Ovary (tissue), 9 donors: Measurements from ENCODE around the gene MCCD1. TPM values are rescaled to one million over a fixed set of nuclear protein-coding genes. Genes with fewer than 3 reads are reported as not detected.

Experiments
- DNase-seq, 5 donors: peaks; one replicate each; pipeline ENCODE4 v3.0.0-alpha.2; 2019 to 2020
- H3K27ac ChIP-seq, 2 donors: fragments of 200-600 bp; one replicate each; pipeline versions ENCODE4 v1.5.1 to v1.8.0; 2019 to 2022
- H3K27me3 ChIP-seq: fragments of 200-600 bp; one replicate; pipeline ENCODE4 v1.8.0; 2022
- H3K36me3 ChIP-seq: fragments of 200-600 bp; sonication (generic); one replicate; pipeline ENCODE4 v1.5.1; 2019
- H3K4me1 ChIP-seq: one replicate; pipeline ENCODE4 v1.8.1; 2013; ENCODE audit warnings: mild to moderate bottlenecking, moderate library complexity; ENCODE audit not compliant: insufficient read depth
- H3K4me3 ChIP-seq: fragments of 200-600 bp; sonication (generic); one replicate; pipeline ENCODE4 v1.5.1; 2017
- H3K9me3 ChIP-seq, 2 donors: fragments of 200-600 bp in 1 of 2; sonication (generic) in 1 of 2; one replicate each; pipeline versions ENCODE4 v1.5.1 to v1.8.1; 2013 to 2019; ENCODE audit warnings: mild to moderate bottlenecking in 1 of 2, moderate library complexity in 1 of 2
- CTCF ChIP-seq, 3 donors: fragments of 450-650 bp in 2 of 3; fragments of 200-600 bp in 1 of 3; IDR thresholded peaks; one replicate each; pipeline versions ENCODE4 v1.5.1 to v1.8.0; 2016 to 2022; ENCODE audit warnings: antibody characterized with exemption in 3 of 3, mild to moderate bottlenecking in 1 of 3
- EP300 ChIP-seq: sonication (generic); formaldehyde crosslinking; IDR thresholded peaks from one replicate; pipeline ENCODE4 v1.6.1; 2017; ENCODE audit warnings: antibody characterized with exemption
- POLR2A ChIP-seq: fragments of 450-650 bp; IDR thresholded peaks from one replicate; pipeline ENCODE4 v1.6.1; 2017; ENCODE audit warnings: antibody characterized with exemption, mild to moderate bottlenecking, moderate library complexity
- WGBS, 3 donors: extraction: QIAGEN DNeasy Blood & Tissue Kit in 1 of 3; methylation state at CpG; one replicate each; pipeline versions ENCODE4 v1.1.5 to v1.1.7; 2013 to 2017; 5-methylcytosine and 5-hydroxymethylcytosine counted together
- intact Hi-C, 4 donors: fragments of 100-400 bp; cut with DNase I; formaldehyde crosslinking; loops; one replicate each; pipeline versions ENCODE4 v1.11.0 to v1.15.1; 2022 to 2023
- polyA plus RNA-seq, 2 donors: library from polyadenylated mRNA; stranded (reverse); fragments of 200-250 nt in 1 of 2; fragments of 350-450 nt in 1 of 2; fragmentation: Illumina TruSeq in 1 of 2; extraction: RNeasy Lipid Tissue Mini Kit (QIAGEN cat#74804) in 1 of 2; gene quantifications; one replicate each; pipeline ENCODE4 v1.2.3, GENCODE V29; 2013 to 2014
- total RNA-seq, 7 donors: library from RNA; depleted of rRNA in 2 of 7; stranded (reverse); fragments of >200 nt in 2 of 7; fragmentation: NEBNext Ultra II Directional in 3 of 7; extraction: Animal tissue kit (Norgen Biotek cat#: 25700) in 3 of 7; gene quantifications; one replicate each; pipeline versions ENCODE4 v1.1.0 to v1.2.4, GENCODE V29; 2016 to 2023
- donor health status: DM: no; HTN: no; CAD: no; lungs with moderate emphysema.
- donor health status: DM: no; HTN: no; CAD: no.
- donor health status: Bipolar disorder and iron deficiency.
- donor health status: DM: yes; HTN: yes; CAD: no.
- donor health status: DM: no; HTN: no; CAD: no.
- donor health status: DM: yes; HTN: yes; CAD: no.

MCCD1 gene
- total and polyA plus RNA-seq, 9 donors, result not detected

GRCh38 chr6:31559606-31559957 is 30.8 kb downstream of the MCCD1 start:
- H3K4me1 ChIP-seq, result no peaks in the 10 kb centered on the region
- no peak overlapping the region for H3K4me3 ChIP-seq
- no peaks in the 10 kb centered on the region for H3K36me3 ChIP-seq
- no peak overlapping the region for H3K27ac ChIP-seq
- intact Hi-C loops, result no loop called here
- WGBS, 3 donors, result 57 to 81% (median 75%) methylated on average over 4 of the region's 4 CpGs
- TF ChIP-seq EP300 (no peak), CTCF (IDR thresholded peaks at IDR 0.05) (no peak), POLR2A (no peak)
- no peaks in the 10 kb centered on the region for H3K9me3 ChIP-seq
- H3K27me3 ChIP-seq, result no peaks in the 10 kb centered on the region
- DNase-seq, result no peak

GRCh38 chr6:31559958-31560696 is 31.4 kb downstream of the MCCD1 start:
- H3K27me3 ChIP-seq, result no peaks in the 10 kb centered on the region
- TF ChIP-seq CTCF (IDR thresholded peaks at IDR 0.05) (no peak), POLR2A (no peak), EP300 (no peak)
- no peaks in the 10 kb centered on the region for H3K36me3 ChIP-seq
- WGBS, 3 donors, result 62 to 70% (median 63%) methylated on average over 7 of the region's 7 CpGs
- no peaks in the 10 kb centered on the region for H3K9me3 ChIP-seq
- DNase-seq, result peak in 2 of 5 donors; percentile 53 to 58
- H3K27ac ChIP-seq, result no peak overlapping the region
- H3K4me3 ChIP-seq, result no peak overlapping the region
- no peaks in the 10 kb centered on the region for H3K4me1 ChIP-seq
- intact Hi-C loops, result no loop called here

GRCh38 chr6:31560697-31561058 is 31.9 kb downstream of the MCCD1 start:
- intact Hi-C loops, result no loop called here
- TF ChIP-seq POLR2A (no peak), CTCF (IDR thresholded peaks at IDR 0.05) (no peak), EP300 (no peak)
- Histone ChIP-seq H3K4me1 (no peaks in the 10 kb centered on the region), H3K27me3 (no peaks in the 10 kb centered on the region), H3K27ac (no peak overlapping the region), H3K4me3 (no peak overlapping the region), H3K36me3 (no peaks in the 10 kb centered on the region), H3K9me3 (no peaks in the 10 kb centered on the region)
- DNase-seq, result no peak

GRCh38 chr6:31567531-31568370 is 39.0 kb downstream of the MCCD1 start:
- Histone ChIP-seq H3K4me1 (no peaks in the 10 kb centered on the region), H3K36me3 (no peaks in the 10 kb centered on the region), H3K27me3 (no peaks in the 10 kb centered on the region), H3K27ac (no peak overlapping the region), H3K4me3 (no peak overlapping the region), H3K9me3 (no peaks in the 10 kb centered on the region)
- TF ChIP-seq POLR2A (no peak), CTCF (IDR thresholded peaks at IDR 0.05) (no peak), EP300 (no peak)
- WGBS, 3 donors, result 25 to 43% (median 27%) methylated on average over 9 of the region's 9 CpGs
- intact Hi-C loops, result no loop called here
- DNase-seq, result no peak
